Stimulated activated CD4-positive, alpha-beta T cell treated with anti-CD3 and anti-CD28 coated beads, Interleukin-1b, Interleukin-23, amount 100 ng/mL, for 1 hour (primary cell): ENCODE data around the gene CXCL8.

Experiments used
- DNase-seq, 2 donors: peaks; one replicate each; pipeline ENCODE4 v3.0.0-alpha.2; 2020; ENCODE audit warnings: low read depth in 2 of 2

Gene CXCL8

DNA sequence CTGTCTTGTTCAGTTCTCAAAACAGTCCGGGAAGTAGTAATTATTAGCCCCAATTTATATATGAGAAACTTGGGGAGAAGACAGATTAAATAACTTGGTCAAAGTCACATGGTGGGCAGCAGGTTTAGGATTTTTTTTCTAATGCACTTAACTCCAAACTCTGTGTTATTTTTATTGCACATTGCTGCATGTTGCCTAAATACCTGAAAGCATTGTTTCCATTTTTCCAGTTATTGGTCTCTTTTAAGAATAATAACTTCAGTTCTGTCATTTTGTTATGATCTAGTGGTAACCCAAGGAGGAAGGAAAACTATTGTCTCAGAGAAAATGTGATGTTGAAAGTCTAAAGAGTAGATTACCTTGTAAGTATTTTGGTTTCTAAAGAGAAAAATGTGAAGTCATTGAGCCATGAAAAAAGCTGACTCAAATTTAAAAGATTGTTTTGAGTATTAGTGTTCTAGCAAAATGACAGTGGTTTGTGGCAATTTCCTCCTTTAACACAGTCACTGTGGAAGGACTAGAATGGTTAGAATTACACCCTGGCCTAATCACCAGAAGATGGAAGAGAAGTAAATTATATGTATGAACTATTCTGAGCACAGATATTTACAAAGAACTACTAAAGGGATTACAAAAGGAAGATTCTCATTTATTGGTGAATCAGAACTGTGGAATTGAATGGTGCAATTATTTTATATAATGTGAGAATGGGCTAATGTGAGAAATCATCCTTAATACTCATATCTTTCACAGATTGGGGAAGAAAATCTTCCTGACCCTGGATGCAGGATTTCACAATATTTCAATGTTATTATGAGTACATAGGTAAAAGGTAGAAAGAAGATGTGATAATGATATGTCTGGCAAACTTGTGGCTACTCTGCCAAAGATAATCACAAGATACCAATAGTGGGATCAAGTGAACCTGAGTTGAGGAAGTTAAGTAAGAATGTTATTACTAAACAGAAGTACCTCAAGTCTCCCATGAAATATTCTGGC is 21.7 kb upstream of the CXCL8 start:
- DNase-seq, result no peak

GRCh38 chr4:73721435-73721834 is 18.9 kb upstream of the CXCL8 start:
- DNase-seq, result no peak

- no peak for DNase-seq
These were observed 18.5 kb upstream of the CXCL8 start for GRCh38 chr4:73721909-73722308.

GRCh38 chr4:73723023-73723422 is 17.3 kb upstream of the CXCL8 start:
- DNase-seq, result no peak

DNA sequence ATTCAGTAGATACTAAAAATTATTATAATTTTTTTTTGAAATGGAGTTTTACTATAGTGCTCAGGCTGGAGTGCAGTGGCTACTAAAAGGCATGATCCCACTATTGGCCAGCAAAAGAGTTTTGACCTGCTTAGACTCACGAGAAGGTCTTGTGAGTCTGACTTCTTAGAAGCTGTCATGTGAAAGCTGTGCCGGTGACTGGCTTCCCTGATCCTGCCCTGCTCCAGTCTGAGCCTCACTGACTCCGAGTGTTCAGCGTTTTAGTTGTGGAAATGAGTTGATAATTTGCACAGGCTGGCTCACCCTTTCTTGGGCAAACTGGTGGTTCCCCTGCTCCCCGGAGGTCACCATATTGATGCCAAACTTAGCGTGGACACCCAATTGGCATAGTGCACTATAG is 16.4 kb upstream of the CXCL8 start:
- no peak for DNase-seq

DNA sequence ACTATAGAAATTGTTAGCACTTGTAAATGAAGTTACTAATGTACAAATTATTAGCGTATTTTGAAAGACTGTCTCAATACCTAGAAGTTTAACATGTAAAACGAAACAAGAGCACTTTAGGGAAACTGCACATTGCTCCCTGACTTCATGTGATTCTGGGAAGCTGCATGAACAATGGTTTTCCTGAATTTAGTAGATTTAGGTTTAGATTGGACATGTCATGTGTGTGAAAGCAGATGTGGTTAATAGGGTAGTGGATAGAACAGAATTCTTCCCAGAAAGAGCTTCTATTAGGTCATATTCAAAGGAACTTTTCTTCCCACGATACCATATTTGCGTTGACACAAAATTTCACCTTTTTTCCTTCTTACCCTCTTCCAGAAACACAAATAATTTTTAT is 14.9 kb upstream of the CXCL8 start:
- no peak for DNase-seq

GRCh38 chr4:73725985-73726384 is 14.4 kb upstream of the CXCL8 start:
- no peak for DNase-seq

DNA sequence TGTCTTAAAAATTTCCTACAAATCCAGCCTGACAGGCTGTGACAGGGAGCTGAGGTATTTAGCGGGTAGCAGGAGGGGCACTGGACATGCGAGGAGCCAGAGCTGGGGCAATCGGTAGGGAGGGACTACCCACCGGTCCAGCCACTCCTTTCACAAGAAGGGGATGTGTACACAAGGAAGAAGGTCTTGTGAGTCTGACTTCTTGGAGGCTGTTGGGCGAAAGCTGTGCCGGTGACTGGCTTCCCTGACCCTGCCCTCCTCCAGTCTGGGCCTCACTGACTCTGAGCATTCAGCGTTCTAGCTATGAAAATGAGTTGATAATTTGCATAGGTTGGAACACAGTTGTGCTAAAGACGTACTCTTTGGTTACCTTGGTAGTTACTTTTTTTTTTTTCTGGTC is 12.7 kb upstream of the CXCL8 start:
- no peak for DNase-seq

GRCh38 chr4:73728091-73728741 is 12.2 kb upstream of the CXCL8 start:
- DNase-seq, result no peak

GRCh38 chr4:73729534-73730165 is 10.7 kb upstream of the CXCL8 start:
- no peak for DNase-seq

GRCh38 chr4:73730292-73730691 is 10.1 kb upstream of the CXCL8 start:
- DNase-seq, result no peak

- DNase-seq, result no peak
These were observed 9.5 kb upstream of the CXCL8 start for GRCh38 chr4:73730867-73731266.

DNA sequence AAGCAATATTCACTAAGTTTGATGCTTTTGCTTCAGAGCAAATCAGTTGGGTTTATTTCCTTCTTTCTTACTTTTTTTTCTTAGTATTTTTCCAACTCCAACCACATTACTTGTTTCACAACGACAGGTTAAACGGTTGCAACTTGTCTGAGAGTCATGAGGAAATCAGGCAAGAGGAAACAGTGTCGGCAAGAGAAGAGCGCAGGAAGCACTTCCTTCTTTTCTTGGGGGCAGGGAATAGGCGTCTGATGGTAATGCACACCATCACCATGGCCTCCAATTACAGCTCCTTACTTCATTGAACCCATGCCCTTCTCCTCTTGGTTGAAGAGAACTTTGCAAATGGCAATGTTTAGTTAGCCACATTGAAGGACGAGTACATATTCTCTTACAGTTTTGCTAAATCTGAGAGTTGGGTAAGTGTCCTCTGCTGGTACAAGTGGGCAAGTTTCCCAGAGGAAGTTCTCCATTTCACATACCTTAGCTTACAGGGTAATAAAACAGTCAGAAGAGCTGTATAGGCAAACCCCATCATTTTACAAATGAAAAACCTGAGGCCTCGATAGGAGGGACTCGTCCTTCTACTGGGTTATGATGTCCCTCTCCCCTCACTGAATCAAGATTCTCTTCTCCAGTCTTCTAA is 8.3 kb upstream of the CXCL8 start:
- no peak for DNase-seq

DNA sequence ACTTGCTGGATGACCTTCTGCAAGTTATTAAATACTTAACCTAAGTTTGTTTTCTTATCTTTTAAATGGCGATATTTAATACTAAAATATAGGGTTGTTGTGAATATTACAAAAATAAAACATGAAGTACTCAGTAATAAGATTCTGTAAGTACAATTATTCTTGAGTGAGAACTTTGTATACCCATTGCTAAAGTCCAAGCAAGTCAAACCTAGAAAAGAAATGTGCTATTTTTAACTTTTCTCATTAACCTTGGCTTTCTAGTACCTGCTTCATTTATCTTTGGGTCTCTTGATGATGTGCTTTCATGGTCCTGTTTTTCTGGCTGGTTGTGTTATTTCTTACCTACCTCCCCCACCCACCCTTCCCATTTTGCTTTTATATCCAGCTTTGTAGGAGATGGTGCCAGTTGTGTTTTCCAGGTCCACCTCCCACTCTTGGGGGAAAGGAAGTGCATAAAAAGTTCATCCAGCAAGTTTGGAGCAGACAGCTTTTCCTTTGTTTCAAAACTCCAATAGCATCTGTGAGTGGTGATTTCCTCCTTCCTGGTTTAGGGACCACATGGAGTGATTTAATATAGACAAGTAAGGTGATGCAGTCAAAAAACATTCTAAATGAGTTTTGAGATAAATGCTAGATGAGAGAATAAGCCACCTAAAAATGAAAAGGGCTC is 7.5 kb upstream of the CXCL8 start:
- DNase-seq, result no peak

GRCh38 chr4:73734530-73735001 is 5.8 kb upstream of the CXCL8 start:
- no peak for DNase-seq

DNA sequence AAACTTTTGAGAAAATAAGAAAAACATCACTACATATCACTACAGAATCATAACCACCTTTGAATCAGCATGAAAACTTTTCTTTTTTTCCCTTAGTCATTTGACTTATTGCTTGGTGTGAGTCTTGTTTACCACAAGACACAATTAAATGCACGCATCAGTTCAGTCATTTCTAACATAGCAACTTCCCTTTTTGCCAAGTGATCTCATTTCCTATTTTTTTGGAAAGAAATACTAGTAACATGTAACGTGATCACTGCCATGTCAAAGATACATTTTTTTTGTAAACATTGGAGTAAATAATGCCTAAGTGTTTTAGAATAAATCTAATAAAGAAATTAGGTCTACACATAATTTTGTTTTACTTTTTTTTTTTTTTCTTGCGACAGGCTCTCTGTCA is 5.1 kb upstream of the CXCL8 start:
- DNase-seq, result no peak

- DNase-seq, result no peak
These were observed 821 bp downstream of the CXCL8 start for GRCh38 chr4:73741031-73741749.

DNA sequence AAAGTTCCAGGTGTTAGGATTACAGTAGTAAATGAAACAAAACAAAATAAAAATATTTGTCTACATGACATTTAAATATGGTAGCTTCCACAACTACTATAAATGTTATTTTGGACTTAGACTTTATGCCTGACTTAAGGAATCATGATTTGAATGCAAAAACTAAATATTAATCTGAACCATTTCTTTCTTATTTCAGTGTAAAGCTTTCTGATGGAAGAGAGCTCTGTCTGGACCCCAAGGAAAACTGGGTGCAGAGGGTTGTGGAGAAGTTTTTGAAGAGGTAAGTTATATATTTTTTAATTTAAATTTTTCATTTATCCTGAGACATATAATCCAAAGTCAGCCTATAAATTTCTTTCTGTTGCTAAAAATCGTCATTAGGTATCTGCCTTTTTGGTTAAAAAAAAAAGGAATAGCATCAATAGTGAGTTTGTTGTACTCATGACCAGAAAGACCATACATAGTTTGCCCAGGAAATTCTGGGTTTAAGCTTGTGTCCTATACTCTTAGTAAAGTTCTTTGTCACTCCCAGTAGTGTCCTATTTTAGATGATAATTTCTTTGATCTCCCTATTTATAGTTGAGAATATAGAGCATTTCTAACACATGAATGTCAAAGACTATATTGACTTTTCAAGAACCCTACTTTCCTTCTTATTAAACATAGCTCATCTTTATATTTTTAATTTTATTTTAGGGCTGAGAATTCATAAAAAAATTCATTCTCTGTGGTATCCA is 1.6 kb downstream of the CXCL8 start:
- DNase-seq, result no peak

DNA sequence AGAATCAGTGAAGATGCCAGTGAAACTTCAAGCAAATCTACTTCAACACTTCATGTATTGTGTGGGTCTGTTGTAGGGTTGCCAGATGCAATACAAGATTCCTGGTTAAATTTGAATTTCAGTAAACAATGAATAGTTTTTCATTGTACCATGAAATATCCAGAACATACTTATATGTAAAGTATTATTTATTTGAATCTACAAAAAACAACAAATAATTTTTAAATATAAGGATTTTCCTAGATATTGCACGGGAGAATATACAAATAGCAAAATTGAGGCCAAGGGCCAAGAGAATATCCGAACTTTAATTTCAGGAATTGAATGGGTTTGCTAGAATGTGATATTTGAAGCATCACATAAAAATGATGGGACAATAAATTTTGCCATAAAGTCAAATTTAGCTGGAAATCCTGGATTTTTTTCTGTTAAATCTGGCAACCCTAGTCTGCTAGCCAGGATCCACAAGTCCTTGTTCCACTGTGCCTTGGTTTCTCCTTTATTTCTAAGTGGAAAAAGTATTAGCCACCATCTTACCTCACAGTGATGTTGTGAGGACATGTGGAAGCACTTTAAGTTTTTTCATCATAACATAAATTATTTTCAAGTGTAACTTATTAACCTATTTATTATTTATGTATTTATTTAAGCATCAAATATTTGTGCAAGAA is 2.3 kb downstream of the CXCL8 start:
- DNase-seq, result no peak

DNA sequence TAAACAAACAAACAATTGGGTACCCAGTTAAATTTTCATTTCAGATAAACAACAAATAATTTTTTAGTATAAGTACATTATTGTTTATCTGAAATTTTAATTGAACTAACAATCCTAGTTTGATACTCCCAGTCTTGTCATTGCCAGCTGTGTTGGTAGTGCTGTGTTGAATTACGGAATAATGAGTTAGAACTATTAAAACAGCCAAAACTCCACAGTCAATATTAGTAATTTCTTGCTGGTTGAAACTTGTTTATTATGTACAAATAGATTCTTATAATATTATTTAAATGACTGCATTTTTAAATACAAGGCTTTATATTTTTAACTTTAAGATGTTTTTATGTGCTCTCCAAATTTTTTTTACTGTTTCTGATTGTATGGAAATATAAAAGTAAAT is 2.9 kb downstream of the CXCL8 start:
- no peak for DNase-seq
